C4-2B (cell line): Measurements from ENCODE around the gene SLX4IP.

ENCODE experiments used
- CTCF ChIP-seq: fragments of 450-650 bp; conservative IDR thresholded peaks from 2 replicates; pipeline ENCODE4 v1.5.1; 2017; ENCODE audit warnings: mild to moderate bottlenecking
- ZFX ChIP-seq: fragments of 450-650 bp; IDR thresholded peaks from 2 replicates; pipeline ENCODE4 v1.6.1; 2017

- TF ChIP-seq CTCF: no peak
- TF ChIP-seq ZFX: no peak
Observed at GRCh38 chr20:10577648-10578047, 142.5 kb downstream of the SLX4IP start.
